ENCODE results near the gene ARSI.

The ARSI gene

GRCh38 chr5:150272531-150272930, 30.2 kb downstream of the ARSI start (continued):
- TF ChIP-seq ZFHX2 (tag by site-specific recombination; conservative IDR thresholded peaks at IDR 0.05) (no peak), ZNF677 (tag by site-specific recombination; IDR thresholded peaks at IDR 0.05) (no peak), FEZF1 (tag by site-specific recombination; IDR thresholded peaks at IDR 0.05) (no peak)

GRCh38 chr5:150271923-150272322, 30.8 kb downstream of the ARSI start:
- Histone ChIP-seq H3K27ac (ENCODE audit: extremely low read depth, low read depth, low read length) (no peak overlapping the region), H3K4me1 (ENCODE audit: control insufficient read depth, insufficient read depth, low read length) (no peaks in the 10 kb centered on the region), H3K4me3 (ENCODE audit: low read depth, low read length) (no peak overlapping the region), H3K36me3 (ENCODE audit: control insufficient read depth in 2 of 2, insufficient read depth in 1 of 2, low read length in 2 of 2) (no peaks in the 10 kb centered on the region), H3K9me3 (ENCODE audit: control insufficient read depth, insufficient read depth, low read depth, low read length) (no peaks in the 10 kb centered on the region)
- POLR2A ChIA-PET = interaction anchor here (0.6 kb wide), 1 partner anchor 76 kb away, joined by 3 read pairs; no protein-coding TSS in a partner anchor
- TF ChIP-seq HOXD13 (CRISPR knock-in tag; IDR thresholded peaks at IDR 0.05; ENCODE audit: borderline replicate concordance) (no peak), ZNF169 (tag by site-specific recombination; IDR thresholded peaks at IDR 0.05) (no peak), OSR2 (tag by site-specific recombination; IDR thresholded peaks at IDR 0.05) (no peak), ZBTB1 (tag by site-specific recombination; IDR thresholded peaks at IDR 0.05) (no peak), BCL11B (tag by site-specific recombination; IDR thresholded peaks at IDR 0.05; ENCODE audit: low read depth) (no peak), REST (tag by site-specific recombination; IDR thresholded peaks at IDR 0.05) (peak; percentile 93)
- CTCF ChIA-PET = interaction anchor here (0.7 to 10.4 kb wide), 5 partner anchors 45 to 165 kb away, joined by 3 to 97 read pairs (median 3); no protein-coding TSS in a partner anchor

- TF ChIP-seq ZIC2 (tag by site-specific recombination; IDR thresholded peaks at IDR 0.05) (peak; percentile 91), ZNF155 (tag by site-specific recombination; IDR thresholded peaks at IDR 0.05) (no peak), ZNF157 (tag by site-specific recombination; IDR thresholded peaks at IDR 0.05) (peak; percentile 72)
- POLR2A ChIA-PET = no interaction called here
- Histone ChIP-seq H3K4me1 (ENCODE audit: control insufficient read depth, insufficient read depth, low read length) (no peaks in the 10 kb centered on the region), H3K9me3 (ENCODE audit: control insufficient read depth, insufficient read depth, low read depth, low read length) (no peaks in the 10 kb centered on the region), H3K4me3 (ENCODE audit: low read depth, low read length) (no peak overlapping the region), H3K27ac (ENCODE audit: extremely low read depth, low read depth, low read length) (no peak overlapping the region), H3K36me3 (ENCODE audit: control insufficient read depth in 2 of 2, insufficient read depth in 1 of 2, low read length in 2 of 2) (no peaks in the 10 kb centered on the region)
- CTCF ChIA-PET = interaction anchor here (0.8 to 10.4 kb wide), 2 partner anchors 79 to 166 kb away, joined by 3 to 97 read pairs; no protein-coding TSS in a partner anchor
These were observed 31.4 kb downstream of the ARSI start for GRCh38 chr5:150271296-150271692.

GRCh38 chr5:150270541-150271295, 32.0 kb downstream of the ARSI start:
- POLR2A ChIA-PET = interaction anchor here (0.7 kb wide), 1 partner anchor 22 kb away, joined by 6 read pairs; no protein-coding TSS in a partner anchor
- CTCF ChIA-PET = interaction anchor here (0.8 to 10.4 kb wide), 3 partner anchors 40 to 167 kb away, joined by 3 to 97 read pairs (median 3); no protein-coding TSS in a partner anchor
- TF ChIP-seq ZNF768 (tag by site-specific recombination; IDR thresholded peaks at IDR 0.05) (peak; percentile 60; the same call in 1 of the 2 replicates), GLIS2 (tag by site-specific recombination; IDR thresholded peaks at IDR 0.05) (no peak), ZNF274 (IDR thresholded peaks at IDR 0.05; ENCODE audit: low read length) (no peak), ZNF274 (tag by site-specific recombination; IDR thresholded peaks at IDR 0.05; ENCODE audit: borderline replicate concordance) (no peak)
- Histone ChIP-seq H3K27ac (ENCODE audit: extremely low read depth, low read depth, low read length) (no peak overlapping the region), H3K4me3 (ENCODE audit: low read depth, low read length) (no peak overlapping the region), H3K9me3 (ENCODE audit: control insufficient read depth, insufficient read depth, low read depth, low read length) (no peaks in the 10 kb centered on the region), H3K4me1 (ENCODE audit: control insufficient read depth, insufficient read depth, low read length) (no peaks in the 10 kb centered on the region), H3K36me3 (ENCODE audit: control insufficient read depth in 2 of 2, insufficient read depth in 1 of 2, low read length in 2 of 2) (no peaks in the 10 kb centered on the region)

Data from HEK293 (cell line).